Measurements from ENCODE around the gene GMPR. TPM values are rescaled to one million over a fixed set of nuclear protein-coding genes. Genes with fewer than 3 reads are reported as not detected.

Gene GMPR
- total and polyA plus RNA-seq, 4 experiments from 2014 or later: 0.56 to 0.68 TPM; not detected in 2

DNA sequence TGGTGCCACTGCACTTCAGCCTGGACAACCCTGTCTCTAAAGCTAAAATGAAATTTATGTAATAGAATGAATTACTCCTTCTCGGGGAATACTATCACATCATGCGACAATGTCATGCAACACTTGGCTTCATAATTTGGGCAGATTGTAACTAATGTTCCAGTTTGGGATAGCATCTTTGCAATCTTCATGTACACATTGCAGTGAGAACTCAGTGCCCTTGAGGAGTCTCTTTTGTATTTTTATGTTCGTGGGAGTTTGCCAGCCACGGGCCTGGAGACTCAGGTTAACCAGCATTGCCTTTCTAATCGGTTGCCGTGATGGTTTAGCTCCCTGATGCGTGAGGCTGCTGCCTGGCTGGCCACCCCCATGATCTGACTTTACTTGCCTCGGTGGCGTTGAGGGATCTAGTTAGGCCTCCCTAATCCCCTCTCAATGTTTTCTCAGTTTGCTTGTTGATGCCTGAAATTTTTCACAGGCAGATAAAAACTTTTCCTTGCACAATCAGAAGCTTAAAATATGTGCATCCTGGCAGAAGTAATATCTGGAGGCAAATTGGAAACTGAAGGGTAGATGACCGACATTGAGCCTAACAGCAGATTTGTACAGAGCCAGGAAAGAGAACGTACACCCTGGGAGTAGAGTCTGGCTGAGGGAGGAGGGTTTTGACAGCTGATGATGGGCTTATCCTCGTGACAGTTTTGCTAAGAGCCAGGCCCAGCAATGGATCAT lies 2.4 kb downstream of the GMPR start:
- peak overlapping the region in 1 of 8 donors; percentile 30 for H3K4me3 Mint-ChIP-seq
- POLR2A ChIA-PET (ENCODE audit: partially characterized antibody): no interaction called here
- CTCF ChIA-PET (ENCODE audit: partially characterized antibody): no interaction called here

DNA sequence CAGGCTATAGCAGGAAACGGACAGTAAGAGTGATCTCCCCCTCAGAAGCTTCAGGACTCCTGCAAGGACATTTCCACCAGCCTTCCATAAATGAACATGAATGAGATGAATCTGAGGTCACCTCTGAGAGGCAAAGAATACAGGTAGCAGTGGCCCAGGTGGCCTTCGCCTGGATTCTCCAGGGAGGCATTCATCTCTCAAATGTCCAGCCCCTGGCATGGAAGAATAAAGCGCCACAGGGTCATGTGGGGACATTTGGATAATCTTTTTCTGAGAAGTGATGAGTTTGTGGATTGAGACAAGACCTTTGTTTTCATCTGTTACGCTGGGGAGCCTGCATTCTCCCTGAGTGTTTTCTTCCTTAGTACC lies 2.9 kb downstream of the GMPR start:
- Histone ChIP-seq H3K27ac (ENCODE audit: low read depth, low read length) (no peak overlapping the region), H3K4me3 (ENCODE audit: low read length in 2 of 2) (no peak overlapping the region), H3K36me3 (ENCODE audit: insufficient read depth, low read length) (no peaks in the 10 kb centered on the region), H3K4me1 (ENCODE audit: insufficient read depth, low read length) (peaks cover 22% of the 10 kb centered on the region), H3K27me3 (ENCODE audit: insufficient read depth, low read length) (peaks cover 9% of the 10 kb centered on the region), H3K9me3 (ENCODE audit: control insufficient read depth in 1 of 2, low read length in 2 of 2) (no peaks in the 10 kb centered on the region)
- ChIA-PET CTCF (ENCODE audit: partially characterized antibody) (no interaction called here), POLR2A (ENCODE audit: partially characterized antibody) (no interaction called here)
- no peak overlapping the region for H3K27ac Mint-ChIP-seq
- H3K4me1 Mint-ChIP-seq: peaks cover 12 to 24% (median 17%) of the 10 kb centered on the region in 4 donors
- no peaks in the 10 kb centered on the region for H3K9me3 Mint-ChIP-seq
- no peak for DNase-seq
- intact Hi-C loops (cut with micrococcal nuclease): no loop called here
- peaks cover 0 to 3% of the 10 kb centered on the region in 2 donors for H3K36me3 Mint-ChIP-seq
- H3K4me3 Mint-ChIP-seq: no peak overlapping the region
- peaks cover 13 to 14% of the 10 kb centered on the region in 2 donors for H3K27me3 Mint-ChIP-seq

More for the DNA sequence above, 2.4 kb downstream of the GMPR start:
- no peaks in the 10 kb centered on the region for H3K36me3 ChIP-seq (ENCODE audit: insufficient read depth, low read length)
- Mint-ChIP-seq H3K4me1 (peaks cover 14 to 26% (median 20%) of the 10 kb centered on the region in 4 donors), H3K9me3 (no peaks in the 10 kb centered on the region), H3K36me3 (peaks cover 0 to 3% of the 10 kb centered on the region in 2 donors), H3K27ac (no peak overlapping the region), H3K27me3 (peaks cover 11 to 13% of the 10 kb centered on the region in 2 donors)
- H3K9me3 ChIP-seq (ENCODE audit: control insufficient read depth in 1 of 2, low read length in 2 of 2): no peaks in the 10 kb centered on the region
- H3K27me3 ChIP-seq (ENCODE audit: insufficient read depth, low read length): peaks cover 9% of the 10 kb centered on the region
- no peak for DNase-seq
- H3K27ac ChIP-seq (ENCODE audit: low read depth, low read length): no peak overlapping the region
- H3K4me3 ChIP-seq (ENCODE audit: low read length in 2 of 2): no peak overlapping the region
- intact Hi-C loops (cut with micrococcal nuclease): no loop called here
- H3K4me1 ChIP-seq (ENCODE audit: insufficient read depth, low read length): peaks cover 22% of the 10 kb centered on the region

DNA sequence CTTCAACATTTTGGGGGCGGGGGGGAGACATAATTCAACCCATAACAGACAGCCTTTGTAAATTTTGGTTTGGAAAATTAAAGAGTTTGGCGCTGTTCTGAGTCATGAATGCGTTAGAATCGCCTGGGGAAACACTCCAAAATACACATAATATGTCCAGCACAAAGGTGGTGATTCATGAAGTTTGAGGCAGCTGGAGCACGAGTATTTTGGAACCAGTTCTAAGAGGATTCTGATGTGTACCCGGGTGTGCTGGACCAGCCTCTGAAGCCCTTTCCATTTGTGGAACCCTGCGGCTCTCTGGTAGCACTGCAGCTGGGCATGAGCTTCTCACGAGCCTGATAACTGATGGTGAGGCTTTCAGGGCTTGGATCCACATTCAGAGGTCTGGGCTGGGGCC lies 4.7 kb downstream of the GMPR start:
- peaks cover 9% of the 10 kb centered on the region for H3K27me3 ChIP-seq (ENCODE audit: insufficient read depth, low read length)
- H3K36me3 ChIP-seq (ENCODE audit: insufficient read depth, low read length): no peaks in the 10 kb centered on the region
- H3K27me3 Mint-ChIP-seq: peaks cover 6 to 14% of the 10 kb centered on the region in 2 donors
- intact Hi-C loops (cut with micrococcal nuclease): no loop called here
- peaks cover 0 to 3% of the 10 kb centered on the region in 2 donors for H3K36me3 Mint-ChIP-seq
- ChIA-PET POLR2A (ENCODE audit: partially characterized antibody) (no interaction called here), CTCF (ENCODE audit: partially characterized antibody) (no interaction called here)
- DNase-seq: no peak
- H3K9me3 ChIP-seq (ENCODE audit: control insufficient read depth in 1 of 2, low read length in 2 of 2): no peaks in the 10 kb centered on the region
- peaks cover 4 to 10% (median 7%) of the 10 kb centered on the region in 4 donors for H3K4me1 Mint-ChIP-seq
- H3K4me3 ChIP-seq (ENCODE audit: low read length in 2 of 2): no peak overlapping the region
- H3K4me1 ChIP-seq (ENCODE audit: insufficient read depth, low read length): peaks cover 9% of the 10 kb centered on the region
- no peaks in the 10 kb centered on the region for H3K9me3 Mint-ChIP-seq
- H3K27ac Mint-ChIP-seq: no peak overlapping the region
- H3K4me3 Mint-ChIP-seq: no peak overlapping the region
- H3K27ac ChIP-seq (ENCODE audit: low read depth, low read length): no peak overlapping the region

DNA sequence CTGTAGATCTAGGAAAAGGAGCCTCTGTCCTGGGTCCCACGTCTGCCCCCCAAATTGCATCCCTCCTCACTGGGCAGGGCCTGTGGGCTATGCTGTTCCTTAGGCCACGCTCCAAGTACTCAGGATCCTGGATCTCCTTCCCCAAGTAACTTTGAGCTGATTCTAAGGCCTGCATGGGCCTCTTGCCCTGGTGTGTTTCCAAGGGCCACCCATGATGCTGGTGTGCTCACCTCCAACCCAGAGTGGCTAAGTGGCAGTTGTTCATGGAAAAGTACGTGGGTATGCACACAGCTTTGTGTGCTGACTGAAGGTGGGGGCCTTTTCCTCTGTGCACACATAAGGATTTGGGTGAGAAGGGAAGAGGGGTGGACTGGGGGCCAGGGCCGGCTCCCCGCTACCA lies 5.3 kb downstream of the GMPR start:
- no peaks in the 10 kb centered on the region for H3K9me3 Mint-ChIP-seq
- ChIA-PET CTCF (ENCODE audit: partially characterized antibody) (no interaction called here), POLR2A (ENCODE audit: partially characterized antibody) (no interaction called here)

DNA sequence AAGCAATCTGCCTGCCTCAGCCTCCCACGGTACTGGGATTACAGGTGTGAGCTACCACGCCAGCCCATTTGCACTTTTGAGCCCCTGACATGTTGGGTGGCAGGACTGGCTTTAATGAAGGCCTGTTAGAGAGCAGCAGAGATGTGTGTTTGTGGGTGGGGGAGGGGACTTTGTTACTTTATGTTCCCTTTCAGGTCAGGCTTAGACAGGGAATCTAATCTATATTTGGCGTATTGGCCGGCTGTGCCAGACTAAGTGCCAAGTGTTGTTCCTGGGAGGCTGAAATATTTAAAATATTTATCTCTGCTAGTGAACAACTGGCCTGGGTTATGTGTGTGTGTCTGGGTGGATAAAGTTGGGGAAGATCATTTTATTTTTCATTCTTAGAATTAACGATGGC lies 6.1 kb downstream of the GMPR start:
- Histone ChIP-seq H3K36me3 (ENCODE audit: insufficient read depth, low read length) (no peaks in the 10 kb centered on the region), H3K4me3 (ENCODE audit: low read length in 2 of 2) (no peak overlapping the region), H3K4me1 (ENCODE audit: insufficient read depth, low read length) (peaks cover 1% of the 10 kb centered on the region), H3K27me3 (ENCODE audit: insufficient read depth, low read length) (peaks cover 6% of the 10 kb centered on the region), H3K27ac (ENCODE audit: low read depth, low read length) (no peak overlapping the region), H3K9me3 (ENCODE audit: control insufficient read depth in 1 of 2, low read length in 2 of 2) (no peaks in the 10 kb centered on the region)
- Mint-ChIP-seq H3K27ac (no peak overlapping the region), H3K4me3 (no peak overlapping the region), H3K36me3 (no peaks in the 10 kb centered on the region), H3K4me1 (peaks cover 0 to 2% (median 0%) of the 10 kb centered on the region in 4 donors), H3K9me3 (no peaks in the 10 kb centered on the region), H3K27me3 (peaks cover 3 to 5% of the 10 kb centered on the region in 2 donors)
- ChIA-PET POLR2A (ENCODE audit: partially characterized antibody) (no interaction called here), CTCF (ENCODE audit: partially characterized antibody) (no interaction called here)
- no peak for DNase-seq
- intact Hi-C loops (cut with micrococcal nuclease): no loop called here

More for the DNA sequence above, 5.3 kb downstream of the GMPR start:
- intact Hi-C loops (cut with micrococcal nuclease): no loop called here
- Histone ChIP-seq H3K27me3 (ENCODE audit: insufficient read depth, low read length) (peaks cover 9% of the 10 kb centered on the region), H3K36me3 (ENCODE audit: insufficient read depth, low read length) (no peaks in the 10 kb centered on the region), H3K4me1 (ENCODE audit: insufficient read depth, low read length) (peaks cover 9% of the 10 kb centered on the region), H3K27ac (ENCODE audit: low read depth, low read length) (no peak overlapping the region), H3K9me3 (ENCODE audit: control insufficient read depth in 1 of 2, low read length in 2 of 2) (no peaks in the 10 kb centered on the region), H3K4me3 (ENCODE audit: low read length in 2 of 2) (no peak overlapping the region)
- DNase-seq: no peak
- peaks cover 0 to 2% of the 10 kb centered on the region in 2 donors for H3K36me3 Mint-ChIP-seq
- H3K27ac Mint-ChIP-seq: no peak overlapping the region
- peaks cover 6 to 12% of the 10 kb centered on the region in 2 donors for H3K27me3 Mint-ChIP-seq
- H3K4me3 Mint-ChIP-seq: peak overlapping the region in 1 of 8 donors; percentile 46
- peaks cover 4 to 10% (median 6%) of the 10 kb centered on the region in 4 donors for H3K4me1 Mint-ChIP-seq

DNA sequence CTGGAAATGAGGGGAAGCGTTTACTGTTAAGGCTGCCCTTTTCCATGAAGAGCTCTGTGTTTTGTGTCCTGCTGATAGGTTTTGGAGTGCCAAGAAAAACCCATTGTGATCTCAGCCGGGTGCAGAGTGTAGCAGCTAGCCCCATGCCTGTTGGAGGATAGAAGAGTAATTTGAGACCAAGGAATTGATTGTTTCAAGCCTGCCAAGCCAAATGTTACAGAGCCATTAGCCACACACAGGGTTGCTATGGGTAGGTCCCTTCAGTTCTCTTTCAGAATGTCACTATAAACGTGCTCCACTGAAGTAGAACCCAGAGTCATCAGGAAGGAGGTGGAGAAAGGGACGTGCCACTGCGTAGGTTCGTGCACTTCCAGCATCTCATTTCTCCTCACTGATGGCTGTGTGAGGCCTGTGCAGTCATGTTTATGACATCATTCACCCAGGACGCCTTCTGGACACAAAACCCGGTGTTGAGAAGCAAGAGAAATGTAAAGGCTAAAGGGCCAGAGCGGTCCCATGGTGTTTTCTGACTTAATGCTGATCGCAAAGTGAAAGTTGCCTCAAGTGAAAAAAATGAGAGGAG lies 6.6 kb downstream of the GMPR start:
- Histone ChIP-seq H3K9me3 (ENCODE audit: control insufficient read depth in 1 of 2, low read length in 2 of 2) (no peaks in the 10 kb centered on the region), H3K36me3 (ENCODE audit: insufficient read depth, low read length) (no peaks in the 10 kb centered on the region), H3K27me3 (ENCODE audit: insufficient read depth, low read length) (peaks cover under 1% of the 10 kb centered on the region), H3K27ac (ENCODE audit: low read depth, low read length) (no peak overlapping the region), H3K4me3 (ENCODE audit: low read length in 2 of 2) (no peak overlapping the region), H3K4me1 (ENCODE audit: insufficient read depth, low read length) (no peaks in the 10 kb centered on the region)
- no peak for DNase-seq
- ChIA-PET CTCF (ENCODE audit: partially characterized antibody) (no interaction called here), POLR2A (ENCODE audit: partially characterized antibody) (no interaction called here)
- Mint-ChIP-seq H3K9me3 (no peaks in the 10 kb centered on the region), H3K27me3 (peaks cover 2 to 4% of the 10 kb centered on the region in 2 donors), H3K27ac (peak overlapping the region in 1 of 7 donors; percentile 22), H3K36me3 (no peaks in the 10 kb centered on the region), H3K4me1 (no peaks in the 10 kb centered on the region), H3K4me3 (no peak overlapping the region)
- intact Hi-C loops (cut with micrococcal nuclease): no loop called here

DNA sequence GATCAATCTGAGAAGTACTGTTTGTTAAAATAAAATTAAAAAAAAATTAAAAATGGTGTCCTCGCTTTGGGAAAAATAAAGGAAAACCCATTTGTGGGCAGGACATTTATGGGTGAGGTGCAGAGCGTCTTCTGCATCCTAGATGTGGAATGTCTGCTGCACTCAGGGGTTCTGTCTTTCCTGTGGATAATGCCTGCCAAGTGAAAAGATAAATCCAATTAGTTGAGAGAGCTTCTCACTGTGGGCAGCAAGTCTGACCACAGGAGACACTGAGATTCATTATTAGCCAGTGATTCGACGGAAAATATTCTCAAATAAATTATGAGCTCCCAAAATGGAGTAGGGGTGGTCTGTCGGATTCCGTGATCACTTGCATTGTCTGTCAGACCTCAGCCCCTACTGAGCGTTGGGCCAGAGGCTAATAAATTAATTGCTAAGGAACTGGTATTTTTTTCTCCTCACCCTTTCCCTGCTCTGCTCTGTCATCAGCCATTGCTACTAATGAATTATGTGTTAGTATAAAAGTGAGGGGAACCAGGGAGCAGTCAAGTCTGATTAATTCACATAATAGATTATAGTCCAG lies 10.0 kb downstream of the GMPR start:
- H3K4me1 ChIP-seq (ENCODE audit: insufficient read depth, low read length): no peaks in the 10 kb centered on the region
- H3K27me3 ChIP-seq (ENCODE audit: insufficient read depth, low read length): no peaks in the 10 kb centered on the region
- H3K4me1 Mint-ChIP-seq: no peaks in the 10 kb centered on the region
- no peaks in the 10 kb centered on the region for H3K36me3 Mint-ChIP-seq
- no peak for DNase-seq
- POLR2A ChIA-PET (ENCODE audit: partially characterized antibody): no interaction called here
- intact Hi-C loops (cut with micrococcal nuclease): no loop called here
- peaks cover 2 to 6% of the 10 kb centered on the region in 2 donors for H3K27me3 Mint-ChIP-seq
- H3K27ac ChIP-seq (ENCODE audit: low read depth, low read length): no peak overlapping the region
- H3K4me3 ChIP-seq (ENCODE audit: low read length in 2 of 2): no peak overlapping the region
- CTCF ChIA-PET (ENCODE audit: partially characterized antibody): interaction anchor here (1.4 kb wide), 1 partner anchor 11 kb away, joined by 6 read pairs; no protein-coding TSS in a partner anchor
- no peak overlapping the region for H3K27ac Mint-ChIP-seq
- no peaks in the 10 kb centered on the region for H3K36me3 ChIP-seq (ENCODE audit: insufficient read depth, low read length)
- H3K9me3 ChIP-seq (ENCODE audit: control insufficient read depth in 1 of 2, low read length in 2 of 2): no peaks in the 10 kb centered on the region
- no peak overlapping the region for H3K4me3 Mint-ChIP-seq
- H3K9me3 Mint-ChIP-seq: no peaks in the 10 kb centered on the region

Data from CD4-positive, alpha-beta memory T cell (primary cell).